Uterus (tissue), 4 donors: Measurements from ENCODE around the gene SMARCA2. TPM values are rescaled to one million over a fixed set of nuclear protein-coding genes. Genes with fewer than 3 reads are reported as not detected.

Experiments
- DNase-seq, 2 donors: peaks; one replicate each; pipeline ENCODE4 v3.0.0-alpha.2; 2019 to 2020
- H3K27ac ChIP-seq, 2 donors: fragments of 200-600 bp; sonication (generic); 1 replicate in 1 of 2; 2 replicates in 1 of 2; pipeline ENCODE4 v1.5.1; 2016 to 2018
- H3K27me3 ChIP-seq, 2 donors: fragments of 200-600 bp; sonication (generic); one replicate each; pipeline ENCODE4 v1.5.1; 2018 to 2019; ENCODE audit warnings: control low read depth in 1 of 2
- H3K36me3 ChIP-seq, 2 donors: fragments of 200-600 bp; sonication (generic); one replicate each; pipeline ENCODE4 v1.5.1; 2019; ENCODE audit warnings: control low read depth in 1 of 2
- H3K4me1 ChIP-seq, 2 donors: fragments of 200-600 bp; sonication (generic); one replicate each; pipeline ENCODE4 v1.5.1; 2018 to 2019; ENCODE audit warnings: control low read depth in 1 of 2
- H3K4me3 ChIP-seq, 2 donors: fragments of 200-600 bp; sonication (generic); 1 replicate in 1 of 2; 2 replicates in 1 of 2; pipeline ENCODE4 v1.5.1; 2018 to 2019; ENCODE audit warnings: mild to moderate bottlenecking in 1 of 2
- H3K9me3 ChIP-seq, 2 donors: fragments of 200-600 bp; sonication (generic); one replicate each; pipeline ENCODE4 v1.5.1; 2019; ENCODE audit warnings: control low read depth in 1 of 2
- CTCF ChIP-seq, 4 experiments: fragments of 200-600 bp in 2 of 4; fragments of 450-650 bp in 2 of 4; sonication (generic) in 2 of 4; IDR thresholded peaks; one replicate each; pipeline ENCODE4 v1.5.1; 2016 to 2019; ENCODE audit warnings: antibody characterized with exemption in 4 of 4, mild to moderate bottlenecking in 2 of 4, moderate library complexity in 1 of 4
- POLR2A ChIP-seq, 2 donors: fragments of 450-650 bp; IDR thresholded peaks; one replicate each; pipeline ENCODE4 v1.6.1; 2016; ENCODE audit warnings: antibody characterized with exemption in 2 of 2, mild to moderate bottlenecking in 1 of 2, moderate library complexity in 1 of 2
- intact Hi-C: fragments of 100-400 bp; cut with DNase I; formaldehyde crosslinking; loops from one replicate; pipeline ENCODE4 v1.15.1; 2023; ENCODE audit warnings: low total_unique reads
- total RNA-seq, 4 donors: library from RNA; depleted of rRNA in 3 of 4; stranded (reverse); fragments of >200 nt in 3 of 4; gene quantifications; one replicate each; pipeline versions ENCODE4 v1.1.0 to v1.2.4, GENCODE V29; 2014 to 2023
- donor health status: DM: yes; HTN: yes; CAD: no.

The SMARCA2 gene
- total RNA-seq, 4 donors from 2014 or later = 51.7 to 251 (median 214) TPM

- H3K4me1 ChIP-seq = no peaks in the 10 kb centered on the region
- TF ChIP-seq POLR2A (IDR thresholded peaks at IDR 0.05) (no peak), CTCF (IDR thresholded peaks at IDR 0.05) (no peak)
- H3K27me3 ChIP-seq = no peaks in the 10 kb centered on the region
- intact Hi-C loops = no loop called here
- no peaks in the 10 kb centered on the region for H3K9me3 ChIP-seq
- DNase-seq = no peak
- H3K4me3 ChIP-seq = no peak overlapping the region
- H3K27ac ChIP-seq = no peak overlapping the region
- no peaks in the 10 kb centered on the region for H3K36me3 ChIP-seq
Measured at GRCh38 chr9:1986341-1986740, 28.8 kb upstream of the SMARCA2 start.

GRCh38 chr9:1989500-1989899 is 25.6 kb upstream of the SMARCA2 start:
- intact Hi-C loops = no loop called here
- Histone ChIP-seq H3K36me3 (no peaks in the 10 kb centered on the region), H3K9me3 (no peaks in the 10 kb centered on the region), H3K27ac (no peak overlapping the region), H3K27me3 (no peaks in the 10 kb centered on the region), H3K4me3 (no peak overlapping the region), H3K4me1 (no peaks in the 10 kb centered on the region)
- no peak for TF ChIP-seq POLR2A (IDR thresholded peaks at IDR 0.05)
- no peak for TF ChIP-seq CTCF (IDR thresholded peaks at IDR 0.05)
- DNase-seq = no peak

GRCh38 chr9:1994180-1994579 is 21.0 kb upstream of the SMARCA2 start:
- no peak for DNase-seq
- TF ChIP-seq POLR2A (IDR thresholded peaks at IDR 0.05) (no peak), CTCF (IDR thresholded peaks at IDR 0.05) (no peak)
- H3K9me3 ChIP-seq = no peaks in the 10 kb centered on the region
- H3K27ac ChIP-seq = no peak overlapping the region
- intact Hi-C loops = no loop called here
- no peaks in the 10 kb centered on the region for H3K27me3 ChIP-seq
- H3K4me1 ChIP-seq = no peaks in the 10 kb centered on the region
- H3K36me3 ChIP-seq = no peaks in the 10 kb centered on the region
- no peak overlapping the region for H3K4me3 ChIP-seq

- TF ChIP-seq CTCF (IDR thresholded peaks at IDR 0.05) (no peak), POLR2A (IDR thresholded peaks at IDR 0.05) (no peak)
- no peak overlapping the region for H3K4me3 ChIP-seq
- H3K9me3 ChIP-seq = no peaks in the 10 kb centered on the region
- intact Hi-C loops = no loop called here
- no peaks in the 10 kb centered on the region for H3K4me1 ChIP-seq
- H3K27ac ChIP-seq = no peak overlapping the region
- H3K27me3 ChIP-seq = no peaks in the 10 kb centered on the region
- no peak for DNase-seq
- no peaks in the 10 kb centered on the region for H3K36me3 ChIP-seq
Measured at GRCh38 chr9:1995084-1995483, 20.1 kb upstream of the SMARCA2 start.

GRCh38 chr9:1996156-1996555 is 19.0 kb upstream of the SMARCA2 start:
- no peaks in the 10 kb centered on the region for H3K4me1 ChIP-seq

More at GRCh38 chr9:1996156-1996555, 19.0 kb upstream of the SMARCA2 start:
- no peak overlapping the region for H3K4me3 ChIP-seq
- intact Hi-C loops = no loop called here
- no peak overlapping the region for H3K27ac ChIP-seq
- no peak for DNase-seq
- no peaks in the 10 kb centered on the region for H3K27me3 ChIP-seq
- H3K9me3 ChIP-seq = no peaks in the 10 kb centered on the region
- TF ChIP-seq CTCF (IDR thresholded peaks at IDR 0.05) (no peak), POLR2A (IDR thresholded peaks at IDR 0.05) (no peak)
- no peaks in the 10 kb centered on the region for H3K36me3 ChIP-seq
